ENCODE results near the gene ELK3.

GRCh38 chr12:96305665-96306064, 111.5 kb downstream of the ELK3 start:
- TF ChIP-seq CTCF (IDR thresholded peaks at IDR 0.05; ENCODE audit: borderline replicate concordance, extremely low read depth, low read length, poor library complexity, severe bottlenecking) = no peak
- no peak for TF ChIP-seq EZH2 (IDR thresholded peaks at IDR 0.05; ENCODE audit: borderline replicate concordance, low read depth, low read length, severe bottlenecking)
